Gastroesophageal sphincter (tissue), 4 donors: ENCODE data around the gene ZNF91. TPM values are rescaled to one million over a fixed set of nuclear protein-coding genes. Genes with fewer than 3 reads are reported as not detected.

Experiments used
- ATAC-seq: fragments of 150-250 bp; one replicate; pipeline ENCODE4 v1.9.1; 2016; ENCODE audit warnings: mild to moderate bottlenecking, moderate library complexity
- H3K27ac ChIP-seq, 4 donors: fragments of 200-600 bp; sonication (generic) in 3 of 4; 1 replicate in 3 of 4; 2 replicates in 1 of 4; pipeline ENCODE4 v1.5.1; 2016 to 2019
- H3K27me3 ChIP-seq: fragments of 200-600 bp; sonication (generic); one replicate; pipeline ENCODE4 v1.5.1; 2019
- H3K36me3 ChIP-seq, 2 donors: fragments of 200-600 bp; sonication (generic); one replicate each; pipeline ENCODE4 v1.5.1; 2019; ENCODE audit warnings: control low read depth in 1 of 2
- H3K4me1 ChIP-seq, 3 donors: fragments of 200-600 bp; sonication (generic); 1 replicate in 2 of 3; 2 replicates in 1 of 3; pipeline ENCODE4 v1.5.1; 2016 to 2019; ENCODE audit warnings: control low read depth in 2 of 3
- H3K4me3 ChIP-seq, 2 donors: fragments of 200-600 bp; sonication (generic); one replicate each; pipeline ENCODE4 v1.5.1; 2019; ENCODE audit warnings: mild to moderate bottlenecking in 1 of 2, moderate library complexity in 1 of 2
- H3K9me3 ChIP-seq, 3 donors: fragments of 200-600 bp; sonication (generic); one replicate each; pipeline ENCODE4 v1.5.1; 2017 to 2019; ENCODE audit warnings: control low read depth in 2 of 3
- CTCF ChIP-seq, 4 experiments: fragments of 200-600 bp in 2 of 4; fragments of 450-650 bp in 2 of 4; sonication (generic) in 1 of 4; IDR thresholded peaks; one replicate each; pipeline ENCODE4 v1.5.1; 2017 to 2019; ENCODE audit warnings: antibody characterized with exemption in 4 of 4, mild to moderate bottlenecking in 2 of 4, moderate library complexity in 2 of 4
- EP300 ChIP-seq: sonication (generic); formaldehyde crosslinking; IDR thresholded peaks from one replicate; pipeline ENCODE4 v1.6.1; 2017; ENCODE audit warnings: antibody characterized with exemption, mild to moderate bottlenecking
- POLR2A ChIP-seq, 2 donors: fragments of 450-650 bp; IDR thresholded peaks; one replicate each; pipeline ENCODE4 v1.6.1; 2017; ENCODE audit warnings: antibody characterized with exemption in 2 of 2, mild to moderate bottlenecking in 2 of 2, moderate library complexity in 1 of 2
- POLR2AphosphoS5 ChIP-seq: sonication (generic); formaldehyde crosslinking; IDR thresholded peaks from one replicate; pipeline ENCODE4 v1.6.1; 2017; ENCODE audit warnings: antibody characterized with exemption
- WGBS, 2 donors: methylation state at CpG; one replicate each; pipeline ENCODE4 v1.1.5; 2018; ENCODE audit warnings: low coverage in 1 of 2; 5-methylcytosine and 5-hydroxymethylcytosine counted together
- total RNA-seq, 4 donors: library from RNA; depleted of rRNA; stranded (reverse); fragments of >200 nt; gene quantifications; one replicate each; pipeline ENCODE4 v1.1.0, GENCODE V29; 2016

Gene ZNF91
- total RNA-seq, 4 donors from 2014 or later: 19.6 to 72.2 (median 36.7) TPM

- no peak for TF ChIP-seq CTCF (IDR thresholded peaks at IDR 0.05)
- no peak for TF ChIP-seq POLR2AphosphoS5
- TF ChIP-seq POLR2A (IDR thresholded peaks at IDR 0.05): no peak
- TF ChIP-seq EP300: no peak
- no peak overlapping the region for H3K27ac ChIP-seq
- WGBS, 2 donors: 70 to 90% methylated on average over 4 of the region's 4 CpGs
- no peak for ATAC-seq
- H3K9me3 ChIP-seq: no peaks in the 10 kb centered on the region
- H3K4me3 ChIP-seq: no peak overlapping the region
- no peaks in the 10 kb centered on the region for H3K27me3 ChIP-seq
- no peaks in the 10 kb centered on the region for H3K36me3 ChIP-seq
- no peaks in the 10 kb centered on the region for H3K4me1 ChIP-seq
Measured at GRCh38 chr19:23314505-23315251, 80.6 kb downstream of the ZNF91 start.

DNA sequence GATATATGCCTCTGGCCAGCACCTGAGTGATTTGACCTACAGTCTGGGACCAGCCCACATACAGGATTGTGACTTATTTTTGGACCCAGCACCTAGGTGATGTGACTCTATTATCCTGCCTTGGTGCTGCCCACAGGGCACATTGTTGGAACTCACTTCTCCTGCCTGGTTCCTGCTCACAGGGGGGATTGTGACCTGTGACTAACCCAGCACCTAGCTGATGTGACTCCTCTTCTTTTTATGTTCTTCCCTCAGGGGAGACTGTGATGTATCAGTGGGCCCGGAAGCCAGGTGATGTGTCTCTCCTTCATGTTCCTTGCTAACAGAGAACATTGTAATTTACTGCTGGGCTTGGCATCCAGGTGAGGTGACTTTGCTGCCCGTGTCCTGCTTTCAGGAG lies 82.1 kb downstream of the ZNF91 start:
- TF ChIP-seq CTCF (IDR thresholded peaks at IDR 0.05): no peak
- no peak for TF ChIP-seq EP300
- TF ChIP-seq POLR2A (IDR thresholded peaks at IDR 0.05): no peak
- no peak for TF ChIP-seq POLR2AphosphoS5
- Histone ChIP-seq H3K4me3 (no peak overlapping the region), H3K4me1 (no peaks in the 10 kb centered on the region), H3K9me3 (no peaks in the 10 kb centered on the region), H3K27me3 (no peaks in the 10 kb centered on the region), H3K36me3 (peaks cover 0 to 4% of the 10 kb centered on the region in 2 donors), H3K27ac (no peak overlapping the region)
- 80 to 100% methylated on average over 1 of the region's 2 CpGs for WGBS, 2 donors
- ATAC-seq: no peak

GRCh38 chr19:23312515-23312914 lies 82.8 kb downstream of the ZNF91 start:
- no peaks in the 10 kb centered on the region for H3K27me3 ChIP-seq
- no peaks in the 10 kb centered on the region for H3K4me1 ChIP-seq
- H3K36me3 ChIP-seq: peaks cover 0 to 7% of the 10 kb centered on the region in 2 donors
- H3K9me3 ChIP-seq: no peaks in the 10 kb centered on the region
- TF ChIP-seq POLR2AphosphoS5 (no peak), CTCF (IDR thresholded peaks at IDR 0.05) (no peak), EP300 (no peak), POLR2A (IDR thresholded peaks at IDR 0.05) (no peak)
- WGBS, 2 donors: 20% methylated on average over 1 of the region's 1 CpG; no CpG with 5 or more reads in 1 of the 2 donors
- ATAC-seq: no peak
- H3K27ac ChIP-seq: no peak overlapping the region
- H3K4me3 ChIP-seq: no peak overlapping the region

DNA sequence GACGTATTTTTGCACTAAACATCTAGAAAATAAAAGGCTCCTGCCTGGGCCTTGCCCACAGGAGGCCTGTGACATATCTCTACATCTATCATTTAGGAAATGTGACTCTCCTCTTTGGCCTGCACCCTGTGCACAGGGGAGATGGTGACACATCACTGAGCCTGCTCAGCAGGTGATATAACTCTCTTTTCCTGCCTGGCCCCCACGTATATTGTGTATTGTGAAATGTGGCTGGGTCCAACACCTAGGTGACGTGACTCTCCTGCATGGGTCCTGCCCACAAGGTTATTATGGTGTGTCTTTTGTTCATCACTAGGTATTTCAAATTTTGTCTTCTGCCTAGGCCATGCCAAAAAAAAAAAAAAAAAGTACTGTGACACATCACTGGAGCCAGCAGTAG lies 83.7 kb downstream of the ZNF91 start:
- Histone ChIP-seq H3K4me1 (no peaks in the 10 kb centered on the region), H3K4me3 (no peak overlapping the region), H3K36me3 (peaks cover 0 to 12% of the 10 kb centered on the region in 2 donors), H3K27me3 (no peaks in the 10 kb centered on the region), H3K9me3 (no peaks in the 10 kb centered on the region), H3K27ac (no peak overlapping the region)
- TF ChIP-seq CTCF (IDR thresholded peaks at IDR 0.05) (no peak), EP300 (no peak), POLR2AphosphoS5 (no peak), POLR2A (IDR thresholded peaks at IDR 0.05) (no peak)
- 83 to 85% methylated on average over 3 of the region's 3 CpGs for WGBS, 2 donors
- no peak for ATAC-seq

- Histone ChIP-seq H3K27me3 (no peaks in the 10 kb centered on the region), H3K9me3 (no peaks in the 10 kb centered on the region), H3K4me3 (no peak overlapping the region), H3K4me1 (no peaks in the 10 kb centered on the region), H3K36me3 (peaks cover 0 to 12% of the 10 kb centered on the region in 2 donors), H3K27ac (no peak overlapping the region)
- TF ChIP-seq CTCF (IDR thresholded peaks at IDR 0.05) (no peak), POLR2AphosphoS5 (no peak), EP300 (no peak), POLR2A (IDR thresholded peaks at IDR 0.05) (no peak)
- WGBS, 2 donors: 100% methylated on average over 1 of the region's 2 CpGs; no CpG with 5 or more reads in 1 of the 2 donors
- no peak for ATAC-seq
Measured at GRCh38 chr19:23310729-23311211, 84.5 kb downstream of the ZNF91 start.
